Fibroblast of skin of left biceps (primary cell): ENCODE results near the gene LAMTOR4.
A peak's percentile ranks its signal among the peaks of the same experiment; 100 is the strongest.

Experiments used
- DNase-seq, 2 experiments: peaks; one replicate each; pipeline ENCODE4 v3.0.0-alpha.2; 2013; ENCODE audit warnings: low read depth in 2 of 2

Gene LAMTOR4

GRCh38 chr7:100148559-100149328 is at the start of gene LAMTOR4:
Gene LAMTOR4 (plus strand): TSS chr7:100148918. CDS start chr7:100148973, 55 bp downstream.
- DNase-seq, result peak; percentile 96

GRCh38 chr7:100099452-100099851 is 49.3 kb upstream of the LAMTOR4 start:
- DNase-seq, result no peak

- DNase-seq, result peak; percentile 97 to 98
Observed at GRCh38 chr7:100100420-100101015, 48.2 kb upstream of the LAMTOR4 start.

GRCh38 chr7:100101016-100101862 is 47.5 kb upstream of the LAMTOR4 start, which contains the start of the genes AP4M1 and MCM7:
Gene AP4M1 (plus strand): TSS chr7:100101643. CDS start chr7:100101715, 72 bp downstream.
Gene MCM7 (minus strand): TSS chr7:100101397. CDS start chr7:100101294, 103 bp downstream.
- peak; percentile 98 for DNase-seq

- DNase-seq, result no peak
Observed at GRCh38 chr7:100102950-100103840, 45.5 kb upstream of the LAMTOR4 start.

GRCh38 chr7:100105534-100105933 is 43.2 kb upstream of the LAMTOR4 start:
- no peak for DNase-seq

- no peak for DNase-seq
Observed at GRCh38 chr7:100106633-100107032, 42.1 kb upstream of the LAMTOR4 start.

GRCh38 chr7:100107125-100107737 is 41.5 kb upstream of the LAMTOR4 start:
- DNase-seq, result no peak

- no peak for DNase-seq
Observed at GRCh38 chr7:100107890-100108289, 40.8 kb upstream of the LAMTOR4 start.

GRCh38 chr7:100109521-100110163 is 39.1 kb upstream of the LAMTOR4 start:
- DNase-seq, result no peak

- DNase-seq, result no peak
Observed at GRCh38 chr7:100111156-100111555, 37.6 kb upstream of the LAMTOR4 start.

GRCh38 chr7:100111914-100112313 is 36.8 kb upstream of the LAMTOR4 start:
- DNase-seq, result no peak

- DNase-seq, result no peak
Observed at GRCh38 chr7:100115026-100115425, 33.7 kb upstream of the LAMTOR4 start.

- DNase-seq, result no peak
Observed at GRCh38 chr7:100118388-100119071, 30.2 kb upstream of the LAMTOR4 start.

GRCh38 chr7:100119072-100119969 is 29.4 kb upstream of the LAMTOR4 start, which contains the start of the genes CNPY4 and TAF6:
Gene CNPY4 (plus strand): TSS chr7:100119634. CDS start chr7:100119745, 111 bp downstream.
Gene TAF6 (minus strand): TSS chr7:100119358. CDS start chr7:100114209, 5,149 bp downstream.
- DNase-seq, result peak; percentile 85 to 86

- peak in 1 of 2 experiments; percentile 27 for DNase-seq
Observed at GRCh38 chr7:100119970-100120732, 28.6 kb upstream of the LAMTOR4 start.

- no peak for DNase-seq
Observed at GRCh38 chr7:100120733-100121036, 28.0 kb upstream of the LAMTOR4 start.

- no peak for DNase-seq
Observed at GRCh38 chr7:100122067-100122466, 26.7 kb upstream of the LAMTOR4 start.
